Measurements from ENCODE around the gene ATP12A.

Gene ATP12A

GRCh38 chr13:24713022-24713421 is 32.8 kb downstream of the ATP12A start:
- no peak for DNase-seq (ENCODE audit: extremely low spot score)
- POLR2A ChIA-PET, result no interaction called here
- CTCF ChIA-PET, result interaction anchor here (1.1 kb wide), 1 partner anchor 12 kb away, joined by 4 read pairs; no protein-coding TSS in a partner anchor
- no peak for TF ChIP-seq FOXK2 (IDR thresholded peaks at IDR 0.05)
- no peak for TF ChIP-seq TARDBP (IDR thresholded peaks at IDR 0.05)
- TF ChIP-seq ELF4 (IDR thresholded peaks at IDR 0.05), result no peak
- no peak for TF ChIP-seq CTBP1 (IDR thresholded peaks at IDR 0.05; ENCODE audit: borderline replicate concordance)

- TF ChIP-seq ZNF384 (IDR thresholded peaks at IDR 0.05) (no peak), TARDBP (IDR thresholded peaks at IDR 0.05) (no peak), PKNOX1 (IDR thresholded peaks at IDR 0.05) (no peak), FOXK2 (IDR thresholded peaks at IDR 0.05) (no peak), HDGF (IDR thresholded peaks at IDR 0.05; ENCODE audit: borderline replicate concordance) (no peak), BHLHE40 (IDR thresholded peaks at IDR 0.05; ENCODE audit: borderline replicate concordance) (no peak), SP1 (IDR thresholded peaks at IDR 0.05) (no peak)
- POLR2A ChIA-PET, result no interaction called here
- DNase-seq (ENCODE audit: extremely low spot score), result no peak
- CTCF ChIA-PET, result no interaction called here
These were observed 35.8 kb downstream of the ATP12A start for GRCh38 chr13:24716011-24716410.

GRCh38 chr13:24716446-24716845 is 36.2 kb downstream of the ATP12A start:
- TF ChIP-seq ARNT (IDR thresholded peaks at IDR 0.05), result no peak
- no peak for TF ChIP-seq BHLHE40 (IDR thresholded peaks at IDR 0.05; ENCODE audit: borderline replicate concordance)
- TF ChIP-seq FOXA1 (IDR thresholded peaks at IDR 0.05), result no peak
- no peak for TF ChIP-seq TARDBP (IDR thresholded peaks at IDR 0.05)
- TF ChIP-seq SUZ12 (IDR thresholded peaks at IDR 0.05), result no peak
- no peak for TF ChIP-seq CTBP1 (IDR thresholded peaks at IDR 0.05; ENCODE audit: borderline replicate concordance)
- TF ChIP-seq FOXM1 (IDR thresholded peaks at IDR 0.05; ENCODE audit: borderline replicate concordance), result no peak
- TF ChIP-seq ELF4 (IDR thresholded peaks at IDR 0.05), result no peak
- no peak for TF ChIP-seq FOXK2 (IDR thresholded peaks at IDR 0.05)
- no peak for TF ChIP-seq L3MBTL2 (conservative IDR thresholded peaks at IDR 0.05)
- no peak for TF ChIP-seq NFRKB (IDR thresholded peaks at IDR 0.05)
- TF ChIP-seq ZNF384 (IDR thresholded peaks at IDR 0.05), result no peak
- no peak for TF ChIP-seq PKNOX1 (IDR thresholded peaks at IDR 0.05)
- no peak for TF ChIP-seq HDGF (IDR thresholded peaks at IDR 0.05; ENCODE audit: borderline replicate concordance)
- no peak for TF ChIP-seq SP1 (IDR thresholded peaks at IDR 0.05)
- TF ChIP-seq LEF1 (IDR thresholded peaks at IDR 0.05; ENCODE audit: borderline replicate concordance), result no peak
- DNase-seq (ENCODE audit: extremely low spot score), result no peak
- ChIA-PET CTCF (no interaction called here), POLR2A (no interaction called here)

- DNase-seq (ENCODE audit: extremely low spot score), result no peak
- CTCF ChIA-PET, result no interaction called here
- TF ChIP-seq SUZ12 (IDR thresholded peaks at IDR 0.05) (no peak), LEF1 (IDR thresholded peaks at IDR 0.05; ENCODE audit: borderline replicate concordance) (no peak), NFRKB (IDR thresholded peaks at IDR 0.05) (no peak), ZNF384 (IDR thresholded peaks at IDR 0.05) (no peak), BHLHE40 (IDR thresholded peaks at IDR 0.05; ENCODE audit: borderline replicate concordance) (no peak), SP1 (IDR thresholded peaks at IDR 0.05) (no peak), FOXM1 (IDR thresholded peaks at IDR 0.05; ENCODE audit: borderline replicate concordance) (no peak), TARDBP (IDR thresholded peaks at IDR 0.05) (no peak), L3MBTL2 (conservative IDR thresholded peaks at IDR 0.05) (no peak), HDGF (IDR thresholded peaks at IDR 0.05; ENCODE audit: borderline replicate concordance) (no peak), ARNT (IDR thresholded peaks at IDR 0.05) (no peak), CTBP1 (IDR thresholded peaks at IDR 0.05; ENCODE audit: borderline replicate concordance) (no peak), FOXK2 (IDR thresholded peaks at IDR 0.05) (no peak), ELF4 (IDR thresholded peaks at IDR 0.05) (no peak), FOXA1 (IDR thresholded peaks at IDR 0.05) (no peak), PKNOX1 (IDR thresholded peaks at IDR 0.05) (no peak)
- POLR2A ChIA-PET, result no interaction called here
These were observed 37.0 kb downstream of the ATP12A start for GRCh38 chr13:24717217-24717616.

GRCh38 chr13:24718192-24718965 is 38.2 kb downstream of the ATP12A start:
- no peak for TF ChIP-seq ARNT (IDR thresholded peaks at IDR 0.05)
- TF ChIP-seq LEF1 (IDR thresholded peaks at IDR 0.05; ENCODE audit: borderline replicate concordance), result no peak
- TF ChIP-seq FOXM1 (IDR thresholded peaks at IDR 0.05; ENCODE audit: borderline replicate concordance), result no peak
- no peak for TF ChIP-seq FOXA1 (IDR thresholded peaks at IDR 0.05)
- no peak for TF ChIP-seq SP1 (IDR thresholded peaks at IDR 0.05)
- no peak for DNase-seq (ENCODE audit: extremely low spot score)
- ChIA-PET CTCF (no interaction called here), POLR2A (no interaction called here)

GRCh38 chr13:24719139-24719538 is 38.9 kb downstream of the ATP12A start:
- POLR2A ChIA-PET, result no interaction called here
- TF ChIP-seq FOXM1 (IDR thresholded peaks at IDR 0.05; ENCODE audit: borderline replicate concordance) (no peak), TARDBP (IDR thresholded peaks at IDR 0.05) (no peak), FOXK2 (IDR thresholded peaks at IDR 0.05) (no peak), PKNOX1 (IDR thresholded peaks at IDR 0.05) (no peak), HDGF (IDR thresholded peaks at IDR 0.05; ENCODE audit: borderline replicate concordance) (no peak), ARNT (IDR thresholded peaks at IDR 0.05) (no peak), L3MBTL2 (conservative IDR thresholded peaks at IDR 0.05) (no peak), BHLHE40 (IDR thresholded peaks at IDR 0.05; ENCODE audit: borderline replicate concordance) (no peak), NFRKB (IDR thresholded peaks at IDR 0.05) (no peak), FOXA1 (IDR thresholded peaks at IDR 0.05) (no peak), SP1 (IDR thresholded peaks at IDR 0.05) (no peak), ZNF384 (IDR thresholded peaks at IDR 0.05) (no peak), CTBP1 (IDR thresholded peaks at IDR 0.05; ENCODE audit: borderline replicate concordance) (no peak)
- CTCF ChIA-PET, result no interaction called here
- no peak for DNase-seq (ENCODE audit: extremely low spot score)

All from HEK293T (cell line).